ENCODE results near the gene CCDC33. TPM values are rescaled to one million over a fixed set of nuclear protein-coding genes. Genes with fewer than 3 reads are reported as not detected.

The CCDC33 gene
- polyA plus RNA-seq, 1 of the 3 experiments (the other 2 are of a cell fraction) = 4.0 TPM

DNA sequence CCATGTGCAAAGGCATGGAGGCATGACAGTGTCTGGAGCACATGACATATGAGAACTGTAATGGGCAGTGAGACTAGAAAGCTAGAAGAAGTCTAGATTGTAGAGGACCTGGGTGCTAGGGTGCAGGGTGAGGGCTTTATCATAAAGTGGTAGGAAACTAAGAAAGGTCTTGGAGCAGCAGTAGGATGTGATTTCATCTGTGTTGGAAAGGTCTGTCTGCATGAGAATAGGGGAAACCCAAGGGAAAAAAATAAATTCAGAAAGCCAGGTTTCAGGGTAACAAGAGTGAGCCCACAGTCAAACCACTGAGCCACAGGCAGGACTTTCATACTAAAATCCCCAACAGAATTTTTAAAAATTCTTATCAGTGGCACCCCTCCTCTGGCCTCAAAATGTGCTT lies 54.5 kb downstream of the CCDC33 start (continued):
- no peak for TF ChIP-seq POLR2AphosphoS5 (IDR thresholded peaks at IDR 0.05; ENCODE audit: low read depth, low read length)
- TF ChIP-seq, protein P1, sequence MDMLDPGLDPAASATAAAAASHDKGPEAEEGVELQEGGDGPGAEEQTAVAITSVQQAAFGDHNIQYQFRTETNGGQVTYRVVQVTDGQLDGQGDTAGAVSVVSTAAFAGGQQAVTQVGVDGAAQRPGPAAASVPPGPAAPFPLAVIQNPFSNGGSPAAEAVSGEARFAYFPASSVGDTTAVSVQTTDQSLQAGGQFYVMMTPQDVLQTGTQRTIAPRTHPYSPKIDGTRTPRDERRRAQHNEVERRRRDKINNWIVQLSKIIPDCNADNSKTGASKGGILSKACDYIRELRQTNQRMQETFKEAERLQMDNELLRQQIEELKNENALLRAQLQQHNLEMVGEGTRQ (IDR thresholded peaks at IDR 0.05; ENCODE audit: borderline replicate concordance, low read depth, low read length) = no peak
- TF ChIP-seq, protein P2, sequence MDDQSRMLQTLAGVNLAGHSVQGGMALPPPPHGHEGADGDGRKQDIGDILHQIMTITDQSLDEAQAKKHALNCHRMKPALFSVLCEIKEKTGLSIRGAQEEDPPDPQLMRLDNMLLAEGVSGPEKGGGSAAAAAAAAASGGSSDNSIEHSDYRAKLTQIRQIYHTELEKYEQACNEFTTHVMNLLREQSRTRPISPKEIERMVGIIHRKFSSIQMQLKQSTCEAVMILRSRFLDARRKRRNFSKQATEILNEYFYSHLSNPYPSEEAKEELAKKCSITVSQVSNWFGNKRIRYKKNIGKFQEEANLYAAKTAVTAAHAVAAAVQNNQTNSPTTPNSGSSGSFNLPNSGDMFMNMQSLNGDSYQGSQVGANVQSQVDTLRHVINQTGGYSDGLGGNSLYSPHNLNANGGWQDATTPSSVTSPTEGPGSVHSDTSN (IDR thresholded peaks at IDR 0.05) = no peak
- no peak for TF ChIP-seq RXRA (IDR thresholded peaks at IDR 0.05; ENCODE audit: borderline replicate concordance, low read depth)

DNA sequence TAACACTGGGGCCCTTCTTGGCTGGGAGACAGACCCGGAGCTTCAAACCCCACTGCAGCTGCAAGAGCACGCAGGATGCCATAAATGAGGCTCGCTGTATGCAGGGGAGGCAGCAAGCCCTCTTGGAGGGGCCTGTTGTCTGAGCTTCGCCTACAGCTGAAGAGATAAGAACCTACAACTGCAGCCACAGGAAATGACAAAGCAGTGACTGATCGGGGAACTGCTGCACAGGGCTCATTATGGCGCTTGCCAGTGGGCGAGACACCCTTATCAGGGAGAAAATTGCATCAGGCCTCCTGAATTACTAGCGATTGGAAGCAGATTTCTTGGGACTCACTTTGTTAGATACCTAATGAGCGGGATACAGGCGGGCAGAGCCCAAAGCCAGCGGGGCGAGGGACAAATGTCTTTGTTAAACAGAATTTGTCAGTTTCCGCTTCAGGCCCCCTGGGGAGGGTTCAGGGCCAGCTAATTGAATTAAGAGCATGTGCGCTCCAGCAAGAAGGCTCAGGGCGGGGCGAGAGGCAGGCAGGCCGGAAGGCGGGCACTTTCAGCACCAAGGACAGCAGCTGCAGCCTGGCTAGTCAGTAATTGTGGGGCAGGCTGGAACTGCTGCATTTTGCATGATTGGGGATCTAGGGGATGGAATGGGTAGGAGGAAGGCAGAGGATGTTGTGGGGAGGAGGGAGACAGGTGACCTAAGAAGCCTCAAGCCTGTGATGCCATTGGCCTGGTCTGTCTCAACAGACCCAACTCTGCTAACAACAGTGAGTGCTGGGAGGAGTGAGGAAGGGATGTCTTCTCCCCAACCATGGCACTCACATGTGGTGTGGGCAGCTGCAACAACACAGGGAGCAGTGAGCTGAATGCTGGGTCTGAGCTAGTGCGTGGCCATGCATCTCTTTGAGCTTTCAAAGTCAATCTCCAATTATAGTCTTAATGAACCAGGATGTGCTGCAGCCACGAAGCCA lies 55.3 kb downstream of the CCDC33 start:
- Histone ChIP-seq H3K4me2 (peak overlapping the region; percentile 25; the same call in 1 of the 2 replicates), H3K27me3 (ENCODE audit: insufficient read depth) (no peaks in the 10 kb centered on the region), H3K9me2 (no peaks in the 10 kb centered on the region), H3K9ac (no peak overlapping the region), H3K79me2 (ENCODE audit: insufficient read depth) (no peaks in the 10 kb centered on the region), H2AFZ (ENCODE audit: low read depth) (no peak overlapping the region; the same call in 1 of the 2 replicates), H3K27ac (ENCODE audit: low read depth in 2 of 2, low read length in 1 of 2) (peak overlapping the region; percentile 40 to 100; a peak in 3 of 4 replicates), H3K4me3 (ENCODE audit: low read depth in 2 of 2, low read length in 1 of 2) (no peak overlapping the region; a peak in 1 of 4 replicates), H3K9me3 (no peaks in the 10 kb centered on the region), H3K4me1 (ENCODE audit: control insufficient read depth in 1 of 2, insufficient read depth in 2 of 2, low read depth in 1 of 2, low read length in 1 of 2) (peaks cover 5 to 70% of the 10 kb centered on the region in 2 experiments; a peak in 3 of 4 replicates), H4K20me1 (ENCODE audit: insufficient read depth) (no peaks in the 10 kb centered on the region), H3K36me3 (replicated peaks in 1 of 2; ENCODE audit: control insufficient read depth in 1 of 2, insufficient read depth in 2 of 2, low read length in 1 of 2) (no peaks in the 10 kb centered on the region), H3F3A (replicated peaks; ENCODE audit: insufficient read depth) (peaks cover 4% of the 10 kb centered on the region)
- DNase-seq = peak; percentile 85
- 1% methylated on average over 14 of the region's 20 CpGs for WGBS (ENCODE audit: low lambda C conversion rate)
- POLR2A ChIA-PET = interaction anchor here (0.6 to 4.2 kb wide), 29 partner anchors 8 to 610 kb away, joined by 3 to 54 read pairs (median 6); partner anchors contain the start of genes ISLR2 and STRA6
- CTCF ChIA-PET = interaction anchor here (0.7 to 7.1 kb wide), 15 partner anchors 10 to 237 kb away, joined by 3 to 55 read pairs (median 6); partner anchors contain the start of gene STRA6
- TF ChIP-seq TAF1 (IDR thresholded peaks at IDR 0.05; ENCODE audit: borderline replicate concordance, low read depth, low read length) (no peak), JUND (IDR thresholded peaks at IDR 0.05) (no peak), SMC3 (IDR thresholded peaks at IDR 0.05; ENCODE audit: low read depth, low read length) (peak; percentile 13; the same call in 1 of the 2 replicates), MEF2A (IDR thresholded peaks at IDR 0.05; ENCODE audit: borderline replicate concordance, low read depth) (no peak), MXI1 (IDR thresholded peaks at IDR 0.05; ENCODE audit: low read depth, low read length) (peak; percentile 84), NRF1 (IDR thresholded peaks at IDR 0.05; ENCODE audit: low read depth, low read length) (no peak), RXRA (IDR thresholded peaks at IDR 0.05; ENCODE audit: borderline replicate concordance, low read depth) (no peak), FOSL2 (IDR thresholded peaks at IDR 0.05; ENCODE audit: borderline replicate concordance, low read depth) (no peak), TEAD4 (IDR thresholded peaks at IDR 0.05; ENCODE audit: borderline replicate concordance, insufficient read depth) (peak; percentile 55), RCOR1 (IDR thresholded peaks at IDR 0.05; ENCODE audit: low read length) (peak; percentile 97), RFX5 (IDR thresholded peaks at IDR 0.05; ENCODE audit: low read length) (peak; percentile 80)
- TF ChIP-seq, protein P3, sequence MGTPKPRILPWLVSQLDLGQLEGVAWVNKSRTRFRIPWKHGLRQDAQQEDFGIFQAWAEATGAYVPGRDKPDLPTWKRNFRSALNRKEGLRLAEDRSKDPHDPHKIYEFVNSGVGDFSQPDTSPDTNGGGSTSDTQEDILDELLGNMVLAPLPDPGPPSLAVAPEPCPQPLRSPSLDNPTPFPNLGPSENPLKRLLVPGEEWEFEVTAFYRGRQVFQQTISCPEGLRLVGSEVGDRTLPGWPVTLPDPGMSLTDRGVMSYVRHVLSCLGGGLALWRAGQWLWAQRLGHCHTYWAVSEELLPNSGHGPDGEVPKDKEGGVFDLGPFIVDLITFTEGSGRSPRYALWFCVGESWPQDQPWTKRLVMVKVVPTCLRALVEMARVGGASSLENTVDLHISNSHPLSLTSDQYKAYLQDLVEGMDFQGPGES (IDR thresholded peaks at IDR 0.05; ENCODE audit: low read depth, low read length) = no peak
- TF ChIP-seq, protein P4, sequence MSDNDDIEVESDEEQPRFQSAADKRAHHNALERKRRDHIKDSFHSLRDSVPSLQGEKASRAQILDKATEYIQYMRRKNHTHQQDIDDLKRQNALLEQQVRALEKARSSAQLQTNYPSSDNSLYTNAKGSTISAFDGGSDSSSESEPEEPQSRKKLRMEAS (IDR thresholded peaks at IDR 0.05; ENCODE audit: low read depth) = peak; percentile 66; the same call in 1 of the 2 replicates
- TF ChIP-seq, protein P5, sequence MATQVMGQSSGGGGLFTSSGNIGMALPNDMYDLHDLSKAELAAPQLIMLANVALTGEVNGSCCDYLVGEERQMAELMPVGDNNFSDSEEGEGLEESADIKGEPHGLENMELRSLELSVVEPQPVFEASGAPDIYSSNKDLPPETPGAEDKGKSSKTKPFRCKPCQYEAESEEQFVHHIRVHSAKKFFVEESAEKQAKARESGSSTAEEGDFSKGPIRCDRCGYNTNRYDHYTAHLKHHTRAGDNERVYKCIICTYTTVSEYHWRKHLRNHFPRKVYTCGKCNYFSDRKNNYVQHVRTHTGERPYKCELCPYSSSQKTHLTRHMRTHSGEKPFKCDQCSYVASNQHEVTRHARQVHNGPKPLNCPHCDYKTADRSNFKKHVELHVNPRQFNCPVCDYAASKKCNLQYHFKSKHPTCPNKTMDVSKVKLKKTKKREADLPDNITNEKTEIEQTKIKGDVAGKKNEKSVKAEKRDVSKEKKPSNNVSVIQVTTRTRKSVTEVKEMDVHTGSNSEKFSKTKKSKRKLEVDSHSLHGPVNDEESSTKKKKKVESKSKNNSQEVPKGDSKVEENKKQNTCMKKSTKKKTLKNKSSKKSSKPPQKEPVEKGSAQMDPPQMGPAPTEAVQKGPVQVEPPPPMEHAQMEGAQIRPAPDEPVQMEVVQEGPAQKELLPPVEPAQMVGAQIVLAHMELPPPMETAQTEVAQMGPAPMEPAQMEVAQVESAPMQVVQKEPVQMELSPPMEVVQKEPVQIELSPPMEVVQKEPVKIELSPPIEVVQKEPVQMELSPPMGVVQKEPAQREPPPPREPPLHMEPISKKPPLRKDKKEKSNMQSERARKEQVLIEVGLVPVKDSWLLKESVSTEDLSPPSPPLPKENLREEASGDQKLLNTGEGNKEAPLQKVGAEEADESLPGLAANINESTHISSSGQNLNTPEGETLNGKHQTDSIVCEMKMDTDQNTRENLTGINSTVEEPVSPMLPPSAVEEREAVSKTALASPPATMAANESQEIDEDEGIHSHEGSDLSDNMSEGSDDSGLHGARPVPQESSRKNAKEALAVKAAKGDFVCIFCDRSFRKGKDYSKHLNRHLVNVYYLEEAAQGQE (IDR thresholded peaks at IDR 0.05; ENCODE audit: low read depth, low read length) = peak; percentile 100
- TF ChIP-seq, protein P6, sequence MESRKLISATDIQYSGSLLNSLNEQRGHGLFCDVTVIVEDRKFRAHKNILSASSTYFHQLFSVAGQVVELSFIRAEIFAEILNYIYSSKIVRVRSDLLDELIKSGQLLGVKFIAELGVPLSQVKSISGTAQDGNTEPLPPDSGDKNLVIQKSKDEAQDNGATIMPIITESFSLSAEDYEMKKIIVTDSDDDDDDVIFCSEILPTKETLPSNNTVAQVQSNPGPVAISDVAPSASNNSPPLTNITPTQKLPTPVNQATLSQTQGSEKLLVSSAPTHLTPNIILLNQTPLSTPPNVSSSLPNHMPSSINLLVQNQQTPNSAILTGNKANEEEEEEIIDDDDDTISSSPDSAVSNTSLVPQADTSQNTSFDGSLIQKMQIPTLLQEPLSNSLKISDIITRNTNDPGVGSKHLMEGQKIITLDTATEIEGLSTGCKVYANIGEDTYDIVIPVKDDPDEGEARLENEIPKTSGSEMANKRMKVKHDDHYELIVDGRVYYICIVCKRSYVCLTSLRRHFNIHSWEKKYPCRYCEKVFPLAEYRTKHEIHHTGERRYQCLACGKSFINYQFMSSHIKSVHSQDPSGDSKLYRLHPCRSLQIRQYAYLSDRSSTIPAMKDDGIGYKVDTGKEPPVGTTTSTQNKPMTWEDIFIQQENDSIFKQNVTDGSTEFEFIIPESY (IDR thresholded peaks at IDR 0.05; ENCODE audit: borderline replicate concordance, low read depth) = no peak; the same call in 1 of the 2 replicates
